CD14-positive monocyte (primary cell): ENCODE data around the gene LIN28A. TPM values are rescaled to one million over a fixed set of nuclear protein-coding genes. Genes with fewer than 3 reads are reported as not detected.

Source experiments
- DNase-seq, 3 donors: peaks; one replicate each; pipeline ENCODE4 v3.0.0-alpha.2; 2011 to 2022
- H2AFZ ChIP-seq: 2 replicates; pipeline ENCODE4 v1.6.0; 2012; ENCODE audit warnings: mild to moderate bottlenecking, low read depth, low read length, inconsistent platforms; ENCODE audit not compliant: insufficient read depth, poor library complexity, severe bottlenecking
- H3K27ac ChIP-seq, 2 donors: 1 replicate in 1 of 2; 2 replicates in 1 of 2; pipeline ENCODE4 v1.5.1; 2012 to 2013; ENCODE audit warnings: low read length in 2 of 2, control low read depth in 1 of 2, inconsistent platforms in 1 of 2, low read depth in 1 of 2, mild to moderate bottlenecking in 1 of 2
- H3K27me3 ChIP-seq, 2 donors: one replicate each; pipeline versions ENCODE4 v1.6.0 to v1.6.1; 2011 to 2013; ENCODE audit warnings: low read length in 2 of 2; ENCODE audit not compliant: control insufficient read depth in 2 of 2, insufficient read depth in 2 of 2
- H3K36me3 ChIP-seq, 2 donors: replicated peaks in 1 of 2; 1 replicate in 1 of 2; 2 replicates in 1 of 2; pipeline versions ENCODE4 v1.5.1 to v1.6.1; 2012 to 2013; ENCODE audit warnings: low read length in 2 of 2, control low read depth in 1 of 2, inconsistent platforms in 1 of 2, mild to moderate bottlenecking in 1 of 2; ENCODE audit not compliant: insufficient read depth in 2 of 2, control insufficient read depth in 1 of 2
- H3K4me1 ChIP-seq, 2 donors: 1 replicate in 1 of 2; 2 replicates in 1 of 2; pipeline versions ENCODE4 v1.5.1 to v1.6.1; 2012 to 2013; ENCODE audit warnings: low read length in 2 of 2, control low read depth in 1 of 2, inconsistent platforms in 1 of 2, mild to moderate bottlenecking in 1 of 2, moderate library complexity in 1 of 2; ENCODE audit not compliant: insufficient read depth in 2 of 2, control insufficient read depth in 1 of 2
- H3K4me2 ChIP-seq: replicated peaks from 2 replicates; pipeline ENCODE3; 2012; ENCODE audit warnings: low read length, moderate library complexity, mild to moderate bottlenecking; ENCODE audit not compliant: poor library complexity, severe bottlenecking; ENCODE audit errors: extremely low read depth
- H3K4me3 ChIP-seq, 3 experiments: fragments of 200-600 bp in 1 of 3; sonication (generic) in 1 of 3; replicated peaks in 1 of 3; 1 replicate in 2 of 3; 2 replicates in 1 of 3; pipeline ENCODE4 v1.5.1; 2011 to 2013; ENCODE audit warnings: low read length in 3 of 3, mild to moderate bottlenecking in 3 of 3, control low read depth in 2 of 3, low read depth in 2 of 3, inconsistent platforms in 1 of 3, moderate library complexity in 1 of 3
- H3K79me2 ChIP-seq: 2 replicates; pipeline ENCODE4 v1.6.0; 2012; ENCODE audit warnings: mild to moderate bottlenecking, control low read depth, inconsistent platforms, low read length, moderate library complexity; ENCODE audit not compliant: insufficient read depth
- H3K9ac ChIP-seq: 2 replicates; pipeline ENCODE4 v1.6.0; 2017; ENCODE audit warnings: low read length, mild to moderate bottlenecking; ENCODE audit not compliant: insufficient read depth, poor library complexity, severe bottlenecking
- H3K9me3 ChIP-seq, 2 donors: replicated peaks in 1 of 2; 1 replicate in 1 of 2; 2 replicates in 1 of 2; pipeline versions ENCODE4 v1.5.1 to v1.6.1; 2012 to 2013; ENCODE audit warnings: low read length in 2 of 2, control low read depth in 1 of 2; ENCODE audit not compliant: control insufficient read depth in 1 of 2, insufficient read depth in 1 of 2
- H4K20me1 ChIP-seq: 2 replicates; pipeline ENCODE4 v1.6.0; 2012; ENCODE audit warnings: mild to moderate bottlenecking, low read length, control low read depth, moderate library complexity; ENCODE audit not compliant: insufficient read depth
- H3K27ac Mint-ChIP-seq, 7 donors: one replicate each; pipeline ENCODE4 v1.8.0; 2020; ENCODE audit warnings: mild to moderate bottlenecking in 7 of 7, mixed read lengths in 7 of 7, moderate library complexity in 6 of 7, inconsistent platforms in 2 of 7
- H3K27me3 Mint-ChIP-seq, 3 donors: one replicate each; pipeline ENCODE4 v1.8.0; 2021 to 2022; ENCODE audit warnings: low read depth in 3 of 3, mild to moderate bottlenecking in 3 of 3, mixed read lengths in 3 of 3, moderate library complexity in 3 of 3, inconsistent platforms in 1 of 3
- H3K36me3 Mint-ChIP-seq, 2 donors: one replicate each; pipeline ENCODE4 v1.8.0; 2020; ENCODE audit warnings: mixed read lengths in 2 of 2, inconsistent platforms in 1 of 2, mild to moderate bottlenecking in 1 of 2
- H3K4me1 Mint-ChIP-seq: one replicate; pipeline ENCODE4 v1.8.0; 2020; ENCODE audit warnings: mild to moderate bottlenecking, mixed read lengths
- H3K4me3 Mint-ChIP-seq, 2 donors: one replicate each; pipeline ENCODE4 v1.8.0; 2020; ENCODE audit warnings: mild to moderate bottlenecking in 2 of 2, mixed read lengths in 2 of 2, moderate library complexity in 1 of 2
- H3K9me3 Mint-ChIP-seq, 7 donors: one replicate each; pipeline ENCODE4 v1.8.0; 2020 to 2022; ENCODE audit warnings: mixed read lengths in 7 of 7, mild to moderate bottlenecking in 6 of 7, moderate library complexity in 6 of 7, inconsistent platforms in 2 of 7
- WGBS: methylation state at CpG from one replicate; pipeline ENCODE4 v1.1.5; 2013; ENCODE audit warnings: missing lambda C conversion rate; ENCODE audit not compliant: insufficient coverage; 5-methylcytosine and 5-hydroxymethylcytosine counted together
- intact Hi-C, 2 donors: fragments of 100-400 bp; cut with micrococcal nuclease; formaldehyde crosslinking; loops; one replicate each; pipeline versions ENCODE4 v1.15.0 to v1.15.1; 2023
- polyA plus RNA-seq, 3 donors: library from polyadenylated mRNA; depleted of rRNA in 1 of 3; unstranded in 2 of 3; stranded (reverse) in 1 of 3; fragments of 300-500 nt in 2 of 3; fragments of >200 nt in 1 of 3; fragmentation: Illumina TruSeq in 2 of 3; gene quantifications; 1 replicate in 2 of 3; 2 replicates in 1 of 3; pipeline ENCODE4 v1.2.3, GENCODE V29; 2012 to 2021
- TF ChIP-seq, protein P1 (sequence below): fragments of 200-600 bp; IDR thresholded peaks from one replicate; pipeline ENCODE4 v1.8.0; 2022; ENCODE audit warnings: antibody characterized with exemption, mild to moderate bottlenecking

LIN28A gene
- polyA plus RNA-seq, 3 donors = not detected

DNA sequence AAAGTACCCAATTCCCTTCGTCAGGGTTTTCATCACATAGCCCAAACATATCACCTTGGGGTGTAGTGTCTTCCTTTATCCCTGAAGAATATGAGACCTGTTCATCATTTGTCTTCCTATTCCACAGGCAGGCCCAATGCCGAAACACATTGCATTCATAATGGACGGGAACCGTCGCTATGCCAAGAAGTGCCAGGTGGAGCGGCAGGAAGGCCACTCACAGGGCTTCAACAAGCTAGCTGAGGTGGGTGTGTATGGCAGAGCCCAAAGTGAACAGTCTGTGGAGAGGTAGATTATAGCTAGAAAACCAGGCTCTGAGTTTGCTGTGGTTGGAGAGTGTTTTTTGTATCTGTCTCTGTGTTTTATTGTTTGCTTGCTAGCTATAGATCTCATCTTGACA is 27.4 kb downstream of the LIN28A start:
- Mint-ChIP-seq H3K27me3 (peaks cover 0 to 1% (median 0%) of the 10 kb centered on the region in 3 donors), H3K27ac (peak overlapping the region in 1 of 7 donors; percentile 25), H3K36me3 (peaks cover 53 to 84% of the 10 kb centered on the region in 2 donors), H3K9me3 (peaks cover 0 to 2% (median 0%) of the 10 kb centered on the region in 7 donors), H3K4me3 (no peak overlapping the region), H3K4me1 (peaks cover 10% of the 10 kb centered on the region)
- H3K4me2 ChIP-seq = no peak overlapping the region
- H3K27me3 ChIP-seq = no peaks in the 10 kb centered on the region
- no peak overlapping the region for H3K4me3 ChIP-seq
- H3K79me2 ChIP-seq = peaks cover 12% of the 10 kb centered on the region
- H3K27ac ChIP-seq = no peak overlapping the region
- peaks cover 12 to 13% of the 10 kb centered on the region in 2 donors for H3K4me1 ChIP-seq
- no peaks in the 10 kb centered on the region for H3K9me3 ChIP-seq
- TF ChIP-seq, protein P1, sequence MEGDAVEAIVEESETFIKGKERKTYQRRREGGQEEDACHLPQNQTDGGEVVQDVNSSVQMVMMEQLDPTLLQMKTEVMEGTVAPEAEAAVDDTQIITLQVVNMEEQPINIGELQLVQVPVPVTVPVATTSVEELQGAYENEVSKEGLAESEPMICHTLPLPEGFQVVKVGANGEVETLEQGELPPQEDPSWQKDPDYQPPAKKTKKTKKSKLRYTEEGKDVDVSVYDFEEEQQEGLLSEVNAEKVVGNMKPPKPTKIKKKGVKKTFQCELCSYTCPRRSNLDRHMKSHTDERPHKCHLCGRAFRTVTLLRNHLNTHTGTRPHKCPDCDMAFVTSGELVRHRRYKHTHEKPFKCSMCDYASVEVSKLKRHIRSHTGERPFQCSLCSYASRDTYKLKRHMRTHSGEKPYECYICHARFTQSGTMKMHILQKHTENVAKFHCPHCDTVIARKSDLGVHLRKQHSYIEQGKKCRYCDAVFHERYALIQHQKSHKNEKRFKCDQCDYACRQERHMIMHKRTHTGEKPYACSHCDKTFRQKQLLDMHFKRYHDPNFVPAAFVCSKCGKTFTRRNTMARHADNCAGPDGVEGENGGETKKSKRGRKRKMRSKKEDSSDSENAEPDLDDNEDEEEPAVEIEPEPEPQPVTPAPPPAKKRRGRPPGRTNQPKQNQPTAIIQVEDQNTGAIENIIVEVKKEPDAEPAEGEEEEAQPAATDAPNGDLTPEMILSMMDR = no peak
- intact Hi-C loops = no loop called here
- 96% methylated on average over 4 of the region's 6 CpGs for WGBS
- H3K36me3 ChIP-seq = peaks cover 57 to 79% of the 10 kb centered on the region in 2 donors
- H4K20me1 ChIP-seq = no peaks in the 10 kb centered on the region
- H3K9ac ChIP-seq = no peak overlapping the region
- no peak overlapping the region for H2AFZ ChIP-seq
- no peak for DNase-seq

DNA sequence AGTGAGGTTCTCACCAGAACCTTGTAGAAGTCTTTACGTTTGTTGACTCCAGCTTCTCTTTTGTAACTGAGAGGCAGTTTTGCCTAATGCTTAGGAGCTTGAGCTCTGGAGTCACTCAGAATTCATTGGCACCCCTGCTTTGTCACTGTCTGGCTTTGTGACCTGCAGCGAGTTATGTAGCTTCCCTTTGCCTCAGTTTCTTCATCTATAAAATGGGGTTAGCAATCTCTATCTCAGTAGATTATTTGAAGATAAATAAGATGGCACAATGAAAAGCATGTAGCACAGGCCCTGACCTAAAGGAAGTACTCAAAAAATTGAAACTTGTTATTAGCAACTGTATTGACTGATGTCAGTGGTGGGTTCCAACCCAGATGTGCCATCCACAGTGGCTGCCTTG is 29.6 kb downstream of the LIN28A start:
- TF ChIP-seq, protein P1 = no peak
- no peaks in the 10 kb centered on the region for H3K9me3 ChIP-seq
- Mint-ChIP-seq H3K4me3 (no peak overlapping the region), H3K4me1 (no peaks in the 10 kb centered on the region), H3K9me3 (peaks cover 0 to 2% (median 0%) of the 10 kb centered on the region in 7 donors), H3K27me3 (peaks cover 0 to 1% (median 0%) of the 10 kb centered on the region in 3 donors), H3K36me3 (peaks cover 72 to 93% of the 10 kb centered on the region in 2 donors), H3K27ac (no peak overlapping the region)
- DNase-seq = no peak
- peaks cover 4% of the 10 kb centered on the region for H3K79me2 ChIP-seq
- H3K9ac ChIP-seq = no peak overlapping the region
- H3K4me2 ChIP-seq = no peak overlapping the region
- H3K4me3 ChIP-seq = no peak overlapping the region
- 88% methylated on average over 1 of the region's 2 CpGs for WGBS
- H3K27me3 ChIP-seq = no peaks in the 10 kb centered on the region
- peaks cover 77 to 99% of the 10 kb centered on the region in 2 donors for H3K36me3 ChIP-seq
- no peak overlapping the region for H2AFZ ChIP-seq
- intact Hi-C loops = no loop called here
- no peak overlapping the region for H3K27ac ChIP-seq
- no peaks in the 10 kb centered on the region for H4K20me1 ChIP-seq
- H3K4me1 ChIP-seq = no peaks in the 10 kb centered on the region
